ENCODE measurements around the gene ACTA1. TPM values are rescaled to one million over a fixed set of nuclear protein-coding genes. Genes with fewer than 3 reads are reported as not detected.

ACTA1 gene
- total and polyA plus RNA-seq, 10 of the 15 experiments (the other 5 are each of a cell fraction or from before 2014, with no cell fraction given), result 0.05 to 0.35 (median 0.12) TPM; not detected in 7

GRCh38 chr1:229384822-229385221 lies 49.1 kb downstream of the ACTA1 start:
- ATAC-seq, result no peak
- Histone ChIP-seq H3K9ac (ENCODE audit: control insufficient read depth, insufficient read depth, low read length) (no peak overlapping the region), H3K27ac (ENCODE audit: control insufficient read depth, insufficient read depth) (no peak overlapping the region), H3K4me1 (ENCODE audit: control insufficient read depth, insufficient read depth, low read length) (no peaks in the 10 kb centered on the region), H3K4me3 (no peak overlapping the region), H3K79me2 (ENCODE audit: control insufficient read depth, insufficient read depth, low read length) (no peaks in the 10 kb centered on the region), H3K27me3 (replicated peaks in 1 of 2; ENCODE audit: control insufficient read depth in 2 of 2, insufficient read depth in 2 of 2, low read length in 1 of 2) (peaks cover 1 to 4% of the 10 kb centered on the region in 2 experiments; a peak in 2 of 4 replicates), H3K36me3 (ENCODE audit: control insufficient read depth in 2 of 2, insufficient read depth in 2 of 2, low read length in 1 of 2) (no peaks in the 10 kb centered on the region), H3K9me3 (replicated peaks; ENCODE audit: control insufficient read depth, insufficient read depth, low read length) (no peaks in the 10 kb centered on the region), H3K4me2 (ENCODE audit: control insufficient read depth, insufficient read depth) (no peak overlapping the region), H4K20me1 (ENCODE audit: control insufficient read depth, insufficient read depth) (no peaks in the 10 kb centered on the region), H2AFZ (ENCODE audit: control insufficient read depth, low read depth, low read length) (no peak overlapping the region)
- 10% methylated on average over 7 of the region's 7 CpGs for WGBS (ENCODE audit: insufficient coverage, insufficient replicate concordance, low lambda C conversion rate, missing lambda C conversion rate)
- ChIA-PET RAD21 (ENCODE audit: unreplicated experiment) (no interaction called here), CTCF (interaction anchor here (2.0 kb wide), 1 partner anchor 97 kb away, joined by 6 read pairs; no protein-coding TSS in a partner anchor), POLR2A (interaction anchor here (0.5 kb wide), 1 partner anchor 136 kb away, joined by 4 read pairs; no protein-coding TSS in a partner anchor), SMC1A (ENCODE audit: uncharacterized antibody, unreplicated experiment) (no interaction called here)
- DNase-seq (ENCODE audit: low read depth, low spot score), result no peak
- intact Hi-C loops (cut with micrococcal nuclease; ENCODE audit: unreplicated experiment), result no loop called here
- in situ Hi-C loops (cut with MboI), result no loop called here
- no peak for FAIRE-seq
- TF ChIP-seq ATF3 (IDR thresholded peaks at IDR 0.05; ENCODE audit: borderline replicate concordance, extremely low read depth, low read depth, low read length) (no peak), EED (IDR thresholded peaks at IDR 0.05; ENCODE audit: low read depth) (no peak), MTA2 (IDR thresholded peaks at IDR 0.05; ENCODE audit: low read depth) (no peak), ZBTB33 (IDR thresholded peaks at IDR 0.05) (no peak), REST (IDR thresholded peaks at IDR 0.05; ENCODE audit: low read depth, low read length) (no peak), ZNF217 (IDR thresholded peaks at IDR 0.05) (no peak), ZNF274 (IDR thresholded peaks at IDR 0.05; ENCODE audit: insufficient read depth, insufficient read length) (no peak), BCLAF1 (IDR thresholded peaks at IDR 0.05) (no peak), RBBP5 (conservative IDR thresholded peaks at IDR 0.05) (no peak), ATF2 (IDR thresholded peaks at IDR 0.05; ENCODE audit: low read length) (no peak), NR2C2 (IDR thresholded peaks at IDR 0.05; ENCODE audit: borderline replicate concordance, control insufficient read depth, insufficient read length, low read depth) (no peak), SUPT20H (IDR thresholded peaks at IDR 0.05; ENCODE audit: borderline replicate concordance, control insufficient read depth, low read depth, low read length) (no peak), RFX5 (IDR thresholded peaks at IDR 0.05; ENCODE audit: low read depth, low read length) (no peak), NFIC (IDR thresholded peaks at IDR 0.05; ENCODE audit: low read depth, low read length) (no peak), BRCA1 (IDR thresholded peaks at IDR 0.05; ENCODE audit: low read depth, low read length) (no peak)
- no TSS peak for BruUV-seq (replicated peaks)

Measured in GM12878 (cell line).